ENCODE measurements around the gene ROR1.

- TF ChIP-seq POLR2A (IDR thresholded peaks at IDR 0.05; ENCODE audit: extremely low read depth, insufficient read length) (no peak), CTCF (IDR thresholded peaks at IDR 0.05; ENCODE audit: low read depth, low read length) (no peak)
Measured at GRCh38 chr1:63940440-63940839, 166.6 kb downstream of the ROR1 start.
